ENCODE measurements around the gene LAMA1. TPM values are rescaled to one million over a fixed set of nuclear protein-coding genes. Genes with fewer than 3 reads are reported as not detected.

Gene LAMA1
- total and polyA plus RNA-seq, 2 donors (not counting 3 experiments of a cell fraction or from before 2014, with no cell fraction given): 0.04 TPM; not detected in 1

GRCh38 chr18:6982398-6982797, 135.2 kb downstream of the LAMA1 start:
- no TSS peak for BruUV-seq (replicated peaks)
- dilution Hi-C loops (cut with MboI; ENCODE audit: extremely low pct_ligation_motif_present, low sequenced_read_pairs) (no loop called here), intact Hi-C loops (cut with micrococcal nuclease) (no loop called here)
- no peaks in the 10 kb centered on the region for H3K27me3 ChIP-seq (ENCODE audit: control insufficient read depth in 2 of 2, insufficient read depth in 2 of 2, low read length in 2 of 2)
- H3K27ac ChIP-seq (ENCODE audit: insufficient read depth, low read depth, low read length): no peak overlapping the region
- H3K9me3 ChIP-seq (replicated peaks; ENCODE audit: control insufficient read depth, insufficient read depth, low read length): no peaks in the 10 kb centered on the region
- TF ChIP-seq MYC (IDR thresholded peaks at IDR 0.05; ENCODE audit: low read depth, low read length) (no peak), CTCF (IDR thresholded peaks at IDR 0.05; ENCODE audit: extremely low read depth in 1 of 2, insufficient read depth in 1 of 2, low read depth in 1 of 2, low read length in 2 of 2) (no peak), GATA2 (IDR thresholded peaks at IDR 0.05; ENCODE audit: insufficient read depth, insufficient read length, low read depth, low read length) (no peak), POLR2AphosphoS5 (IDR thresholded peaks at IDR 0.05; ENCODE audit: insufficient read depth, low read depth, low read length) (no peak), JUN (IDR thresholded peaks at IDR 0.05; ENCODE audit: borderline replicate concordance, insufficient read depth, insufficient read length, low read depth) (no peak), FOS (IDR thresholded peaks at IDR 0.05; ENCODE audit: borderline replicate concordance, insufficient read depth, low read length) (no peak)
- CTCF ChIA-PET: no interaction called here
- no peaks in the 10 kb centered on the region for H3K9me1 ChIP-seq (replicated peaks; ENCODE audit: control insufficient read depth, extremely low read depth, insufficient read depth, low read length)
- no peaks in the 10 kb centered on the region for H4K20me1 ChIP-seq (replicated peaks; ENCODE audit: control insufficient read depth, extremely low read depth, insufficient read depth, low read length)
- POLR2A ChIA-PET: no interaction called here
- no peak for DNase-seq (ENCODE audit: low read depth, low spot score)
- H3K4me2 ChIP-seq (ENCODE audit: insufficient read depth, low read length): no peak overlapping the region
- H3K36me3 ChIP-seq (ENCODE audit: control insufficient read depth in 2 of 2, extremely low read depth in 1 of 2, insufficient read depth in 2 of 2, low read length in 2 of 2): no peaks in the 10 kb centered on the region
- FAIRE-seq: no peak
- no peaks in the 10 kb centered on the region for H3K79me2 ChIP-seq (ENCODE audit: control insufficient read depth, insufficient read depth, low read length)
- no peak overlapping the region for H3K4me3 ChIP-seq (replicated peaks in 1 of 3; ENCODE audit: insufficient read depth in 1 of 3, low read depth in 1 of 3, low read length in 3 of 3)
- H3K9ac ChIP-seq (replicated peaks; ENCODE audit: extremely low read depth, insufficient read depth, low read length): no peak overlapping the region
- H2AFZ ChIP-seq (ENCODE audit: low read depth, low read length): no peak overlapping the region
- no peaks in the 10 kb centered on the region for H3K4me1 ChIP-seq (ENCODE audit: control insufficient read depth, extremely low read depth, insufficient read depth, low read length)

- intact Hi-C loops (cut with micrococcal nuclease): no loop called here
- Histone ChIP-seq H3K4me1 (ENCODE audit: control insufficient read depth, extremely low read depth, insufficient read depth, low read length) (no peaks in the 10 kb centered on the region), H3K27me3 (ENCODE audit: control insufficient read depth in 2 of 2, insufficient read depth in 2 of 2, low read length in 2 of 2) (no peaks in the 10 kb centered on the region), H3K27ac (ENCODE audit: insufficient read depth, low read depth, low read length) (no peak overlapping the region), H3K9me3 (replicated peaks; ENCODE audit: control insufficient read depth, insufficient read depth, low read length) (no peaks in the 10 kb centered on the region), H2AFZ (ENCODE audit: low read depth, low read length) (no peak overlapping the region), H3K4me2 (ENCODE audit: insufficient read depth, low read length) (no peak overlapping the region), H3K79me2 (ENCODE audit: control insufficient read depth, insufficient read depth, low read length) (no peaks in the 10 kb centered on the region), H3K36me3 (ENCODE audit: control insufficient read depth in 2 of 2, extremely low read depth in 1 of 2, insufficient read depth in 2 of 2, low read length in 2 of 2) (no peaks in the 10 kb centered on the region), H4K20me1 (replicated peaks; ENCODE audit: control insufficient read depth, extremely low read depth, insufficient read depth, low read length) (no peaks in the 10 kb centered on the region), H3K9me1 (replicated peaks; ENCODE audit: control insufficient read depth, extremely low read depth, insufficient read depth, low read length) (no peaks in the 10 kb centered on the region), H3K9ac (replicated peaks; ENCODE audit: extremely low read depth, insufficient read depth, low read length) (no peak overlapping the region), H3K4me3 (replicated peaks in 1 of 3; ENCODE audit: insufficient read depth in 1 of 3, low read depth in 1 of 3, low read length in 3 of 3) (no peak overlapping the region)
- CTCF ChIA-PET: interaction anchor here (1.3 kb wide), 1 partner anchor 60 kb away, joined by 3 read pairs; no protein-coding TSS in a partner anchor
- dilution Hi-C loops (cut with MboI; ENCODE audit: extremely low pct_ligation_motif_present, low sequenced_read_pairs): no loop called here
- DNase-seq (ENCODE audit: low read depth, low spot score) (no peak), FAIRE-seq (no peak)
- BruUV-seq (replicated peaks): no TSS peak
- no peak for TF ChIP-seq POLR2AphosphoS5 (IDR thresholded peaks at IDR 0.05; ENCODE audit: insufficient read depth, low read depth, low read length)
- TF ChIP-seq MAX (IDR thresholded peaks at IDR 0.05; ENCODE audit: insufficient read depth, insufficient read length): no peak
- TF ChIP-seq MYC (IDR thresholded peaks at IDR 0.05; ENCODE audit: low read depth, low read length): no peak
- no peak for TF ChIP-seq GATA2 (IDR thresholded peaks at IDR 0.05; ENCODE audit: insufficient read depth, insufficient read length, low read depth, low read length)
- no peak for TF ChIP-seq EZH2 (IDR thresholded peaks at IDR 0.05; ENCODE audit: borderline replicate concordance, low read depth, low read length, severe bottlenecking)
- no peak for TF ChIP-seq CTCF (IDR thresholded peaks at IDR 0.05; ENCODE audit: extremely low read depth in 1 of 2, insufficient read depth in 1 of 2, low read depth in 1 of 2, low read length in 2 of 2)
- TF ChIP-seq JUN (IDR thresholded peaks at IDR 0.05; ENCODE audit: borderline replicate concordance, insufficient read depth, insufficient read length, low read depth): no peak
- TF ChIP-seq FOS (IDR thresholded peaks at IDR 0.05; ENCODE audit: borderline replicate concordance, insufficient read depth, low read length): no peak
- TF ChIP-seq POLR2A (IDR thresholded peaks at IDR 0.05; ENCODE audit: low read depth, low read length): no peak
- POLR2A ChIA-PET: no interaction called here
Measured at GRCh38 chr18:6980363-6980762, 137.2 kb downstream of the LAMA1 start.

All from endothelial cell of umbilical vein (primary cell).